Measurements from ENCODE around the gene SYK.
"Not testable (repeated sequence)": the region's sequence is repeated elsewhere in the genome, so short reads cannot be mapped to it uniquely, and the experiment has no call there.

The SYK gene

GRCh38 chr9:90882991-90883600 is 81.5 kb downstream of the SYK start:
- DNase-seq = no peak

DNA sequence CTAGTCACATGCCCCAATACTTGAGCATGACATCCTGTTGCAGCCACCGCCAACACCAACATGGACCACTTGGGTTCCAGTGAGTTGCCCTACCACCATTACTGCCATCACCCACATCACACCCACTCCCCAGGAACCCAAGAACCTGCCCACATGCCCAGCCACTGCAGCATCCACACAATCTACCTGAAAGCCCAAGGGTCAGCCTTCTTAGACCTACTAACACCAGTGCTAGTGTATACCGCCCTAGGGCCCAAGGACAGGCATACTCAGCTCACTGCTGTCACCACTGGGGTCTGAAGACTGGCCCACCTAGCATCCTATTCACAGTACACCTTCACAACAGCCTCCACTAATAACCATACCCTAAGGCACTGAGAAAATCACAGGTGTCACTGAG is 82.0 kb downstream of the SYK start:
- DNase-seq = no peak

- DNase-seq = no peak
Observed at GRCh38 chr9:90884178-90884577, 82.6 kb downstream of the SYK start.

DNA sequence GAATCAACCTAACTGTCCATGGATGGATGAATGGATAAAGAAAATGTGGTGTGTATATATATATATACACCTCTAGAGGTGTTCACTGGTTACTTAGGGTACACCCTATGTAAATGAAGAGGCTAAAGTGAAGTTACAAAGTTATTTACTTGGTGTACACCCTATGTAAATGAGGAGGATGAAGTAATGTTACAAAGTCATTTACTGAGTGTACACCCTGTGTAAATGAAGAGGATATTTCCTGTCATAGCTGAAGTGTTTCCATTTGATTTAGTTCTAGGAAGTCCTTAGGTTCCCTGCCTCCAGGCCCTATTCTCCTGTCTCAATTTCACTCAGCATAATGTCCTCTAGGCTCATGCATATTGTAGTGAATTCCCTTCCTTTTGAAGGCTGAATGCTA is 85.2 kb downstream of the SYK start:
- DNase-seq = not testable (repeated sequence)

DNA sequence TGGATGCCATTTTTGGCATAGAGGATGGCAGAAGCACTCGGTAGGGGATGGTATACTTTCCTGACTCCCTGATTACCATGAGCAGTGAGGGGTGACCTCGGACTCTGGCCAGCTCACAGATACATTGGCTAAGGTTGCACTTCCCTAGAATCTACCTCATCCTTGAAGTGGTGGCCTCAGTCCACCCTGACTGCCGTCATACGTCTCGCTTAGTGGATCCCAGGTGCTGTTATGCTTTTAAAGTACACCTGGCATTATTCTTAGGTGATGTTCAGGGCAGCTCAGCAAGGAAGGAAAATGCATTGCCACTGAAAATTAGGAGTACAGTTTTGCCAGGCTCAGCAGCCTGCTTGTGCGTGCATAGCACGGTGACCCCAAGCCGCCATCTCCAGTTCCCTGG is 87.3 kb downstream of the SYK start:
- DNase-seq = no peak

DNA sequence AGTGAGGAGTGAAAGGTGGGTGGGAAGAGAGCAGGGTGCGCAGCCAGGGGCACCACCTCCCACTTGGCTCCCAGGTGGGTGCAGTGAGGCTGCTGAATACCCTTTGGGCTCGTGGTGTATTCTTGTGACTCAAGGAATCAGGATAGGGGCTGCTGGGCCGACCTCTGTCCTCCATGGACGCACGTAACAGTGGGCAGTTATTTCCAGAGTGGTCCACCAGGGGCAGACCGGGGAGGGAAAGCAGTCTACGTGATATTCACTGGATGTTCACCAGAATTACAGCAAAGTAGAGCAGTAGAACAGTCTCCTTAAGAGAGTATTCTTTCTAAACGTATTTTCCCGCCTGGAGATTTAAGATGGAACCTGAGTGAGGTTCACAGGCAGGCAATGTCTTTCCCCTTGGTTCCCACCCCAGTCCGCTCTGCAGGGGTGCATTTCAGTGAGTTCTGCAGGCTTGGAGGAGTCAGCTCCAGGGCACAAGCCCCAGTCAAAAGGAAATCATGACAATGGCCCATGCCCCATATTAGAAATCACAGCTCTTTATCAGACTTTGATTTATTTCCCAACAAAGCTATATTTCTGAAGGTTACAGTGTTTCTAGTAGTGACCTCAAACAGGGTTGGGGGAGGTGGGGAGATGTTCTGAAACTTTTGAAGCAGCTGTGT is 88.7 kb downstream of the SYK start:
- DNase-seq = no peak

GRCh38 chr9:90891308-90892040 is 89.9 kb downstream of the SYK start:
- peak; percentile 79 for DNase-seq

GRCh38 chr9:90892918-90893317 is 91.3 kb downstream of the SYK start:
- no peak for DNase-seq

DNA sequence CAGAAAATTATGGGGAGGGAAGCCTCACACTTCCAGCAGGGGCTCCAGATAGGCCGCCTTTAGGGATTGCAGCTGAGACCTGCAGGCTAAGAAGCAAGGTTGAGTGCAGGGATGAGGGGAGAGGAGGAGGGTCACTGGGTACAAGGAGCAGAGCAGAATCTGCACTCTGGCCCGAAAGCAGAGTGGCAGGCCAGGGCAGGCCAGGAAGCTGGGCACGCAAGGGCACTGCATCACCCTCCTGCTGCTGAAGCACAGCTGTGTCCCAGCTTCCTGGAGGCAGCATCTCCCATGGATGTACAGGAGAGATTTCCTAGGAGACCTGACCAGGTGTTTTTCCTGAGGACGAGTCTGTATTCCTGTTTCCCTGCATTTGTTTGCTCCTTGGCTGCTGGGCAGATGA is 92.1 kb downstream of the SYK start:
- DNase-seq = no peak

DNA sequence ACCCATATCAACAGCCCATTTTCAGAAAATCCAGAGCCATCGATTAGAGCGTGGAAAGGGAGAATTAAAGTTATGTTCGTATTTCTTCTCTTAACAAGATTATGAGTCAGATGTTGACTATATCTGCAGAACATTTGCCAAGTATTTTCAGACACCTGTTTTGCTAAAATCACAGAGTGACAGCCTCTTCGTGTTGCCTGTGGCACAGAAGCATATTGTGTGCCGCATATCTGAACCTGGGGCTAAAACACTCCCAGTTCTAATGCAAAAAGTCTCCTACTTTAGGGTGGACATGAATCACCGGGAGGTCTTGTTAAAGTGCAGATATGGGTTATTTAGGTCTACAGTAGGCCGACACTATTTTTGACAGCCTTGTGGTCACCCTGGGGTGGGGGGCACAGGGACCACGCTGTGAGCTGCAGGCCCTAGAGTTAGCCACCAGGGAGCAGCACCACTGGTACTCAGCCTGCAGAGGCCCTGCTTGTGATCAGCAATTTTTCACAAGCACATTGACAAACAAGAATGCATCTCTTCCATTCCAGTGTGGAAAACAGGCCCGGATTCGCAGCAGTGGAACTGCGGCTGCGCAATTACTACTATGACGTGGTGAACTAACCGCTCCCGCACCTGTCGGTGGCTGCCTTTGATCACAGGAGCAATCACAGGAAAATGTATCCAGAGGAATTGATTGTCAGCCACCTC is 93.5 kb downstream of the SYK start:
- no peak for DNase-seq

DNA sequence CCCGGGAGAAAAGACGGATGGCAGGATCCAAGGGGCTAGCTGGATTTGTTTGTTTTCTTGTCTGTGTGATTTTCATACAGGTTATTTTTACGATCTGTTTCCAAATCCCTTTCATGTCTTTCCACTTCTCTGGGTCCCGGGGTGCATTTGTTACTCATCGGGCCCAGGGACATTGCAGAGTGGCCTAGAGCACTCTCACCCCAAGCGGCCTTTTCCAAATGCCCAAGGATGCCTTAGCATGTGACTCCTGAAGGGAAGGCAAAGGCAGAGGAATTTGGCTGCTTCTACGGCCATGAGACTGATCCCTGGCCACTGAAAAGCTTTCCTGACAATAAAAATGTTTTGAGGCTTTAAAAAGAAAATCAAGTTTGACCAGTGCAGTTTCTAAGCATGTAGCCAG is 94.2 kb downstream of the SYK start:
- DNase-seq = no peak

DNA sequence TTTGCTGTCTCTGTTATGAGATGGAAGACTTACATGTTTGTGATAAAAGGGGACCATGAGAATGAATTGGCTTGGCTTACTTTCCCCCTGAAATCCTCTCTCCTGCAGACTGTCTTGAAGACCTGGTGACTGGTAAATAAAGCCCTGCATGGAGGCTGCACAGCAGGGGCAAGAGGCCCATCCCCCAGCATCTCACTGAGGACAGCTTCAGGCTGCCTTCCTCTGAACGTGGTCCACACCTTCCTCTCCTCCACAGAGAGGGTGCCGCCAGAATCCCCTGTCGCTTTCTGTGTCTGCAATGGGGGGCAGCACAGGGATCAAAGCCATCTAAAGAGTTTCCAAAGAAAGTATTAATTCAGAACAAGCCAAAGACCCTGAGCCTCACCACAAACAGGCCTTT is 94.6 kb downstream of the SYK start:
- no peak for DNase-seq

- no peak for DNase-seq
Observed at GRCh38 chr9:90898228-90898627, 96.6 kb downstream of the SYK start.

- no peak for DNase-seq
Observed at GRCh38 chr9:90899287-90899686, 97.7 kb downstream of the SYK start.

DNA sequence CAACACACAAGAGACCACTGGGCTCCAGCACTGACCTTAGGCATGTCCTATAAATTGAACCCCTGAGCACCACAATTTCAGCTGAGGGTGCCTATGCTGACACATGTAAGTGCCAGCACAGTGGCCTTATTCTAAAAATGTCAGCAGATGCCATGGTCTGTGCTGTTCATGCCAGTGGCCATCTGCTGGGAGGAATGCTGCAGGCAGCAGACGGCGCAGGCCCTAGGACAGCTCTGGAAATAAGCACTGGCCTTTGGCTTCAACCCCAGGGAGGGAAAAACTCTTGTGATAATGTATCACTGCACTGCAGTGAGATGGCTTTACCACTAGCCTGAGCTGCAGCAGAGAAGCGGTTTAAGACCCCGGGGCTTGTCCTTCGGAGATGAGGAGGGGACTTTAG is 98.5 kb downstream of the SYK start:
- no peak for DNase-seq

DNA sequence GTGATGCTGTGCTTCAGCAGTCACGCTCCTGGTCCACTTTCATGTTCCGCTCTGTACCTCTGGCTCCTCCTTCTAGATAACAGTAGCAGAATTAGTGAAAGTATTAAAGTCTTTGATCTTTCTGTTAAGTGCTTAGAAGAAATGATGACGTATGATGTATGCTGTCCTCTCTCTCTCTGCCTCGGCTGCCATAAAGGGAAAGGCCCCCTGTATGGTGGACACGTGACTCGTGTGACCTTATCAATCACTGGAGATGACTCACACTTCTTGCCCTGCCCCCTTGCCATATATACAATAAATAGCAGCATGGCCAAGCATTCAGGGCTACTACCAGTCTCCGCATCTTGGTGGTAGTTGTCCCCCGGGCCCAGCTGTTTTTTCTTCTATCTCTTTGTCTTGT is 100.3 kb downstream of the SYK start:
- no peak for DNase-seq

- no peak for DNase-seq
Observed at GRCh38 chr9:90903766-90904424, 102.3 kb downstream of the SYK start.

DNA sequence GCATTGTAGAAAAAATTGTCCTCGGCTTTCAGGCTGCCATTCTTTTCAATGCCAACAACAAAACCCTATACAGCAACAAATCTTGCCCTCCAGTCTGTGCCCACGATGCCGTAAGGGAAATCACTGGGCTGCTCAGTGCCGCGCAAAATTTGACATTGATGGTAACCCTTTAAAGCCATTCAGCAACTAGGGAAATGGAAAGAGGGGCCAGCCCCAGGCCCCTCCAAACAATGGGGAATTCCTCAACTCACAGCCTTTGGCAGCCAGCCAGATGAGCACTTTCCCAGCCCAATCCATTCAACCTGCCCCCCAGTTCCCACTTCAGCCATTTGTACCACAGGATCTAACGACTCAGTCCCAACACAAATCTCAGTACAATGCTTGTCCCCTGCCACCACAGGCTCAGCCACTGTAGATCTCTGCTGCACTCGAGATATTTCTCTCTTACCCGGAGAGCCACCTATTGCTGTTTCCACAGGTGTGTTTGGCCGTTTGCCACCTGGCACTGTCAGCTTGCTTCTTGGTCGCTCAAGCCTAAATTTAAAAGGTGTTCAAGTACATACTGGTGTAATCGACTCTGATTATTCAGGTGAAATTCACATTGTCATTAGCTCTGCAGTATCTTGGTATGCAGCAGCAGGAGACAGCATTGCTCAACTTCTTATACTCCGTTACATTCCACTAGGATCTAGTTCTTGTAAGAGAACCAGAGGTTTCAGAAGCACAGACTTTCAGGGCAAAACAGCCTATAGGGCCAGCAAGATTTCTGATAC is 103.3 kb downstream of the SYK start:
- no peak for DNase-seq

DNA sequence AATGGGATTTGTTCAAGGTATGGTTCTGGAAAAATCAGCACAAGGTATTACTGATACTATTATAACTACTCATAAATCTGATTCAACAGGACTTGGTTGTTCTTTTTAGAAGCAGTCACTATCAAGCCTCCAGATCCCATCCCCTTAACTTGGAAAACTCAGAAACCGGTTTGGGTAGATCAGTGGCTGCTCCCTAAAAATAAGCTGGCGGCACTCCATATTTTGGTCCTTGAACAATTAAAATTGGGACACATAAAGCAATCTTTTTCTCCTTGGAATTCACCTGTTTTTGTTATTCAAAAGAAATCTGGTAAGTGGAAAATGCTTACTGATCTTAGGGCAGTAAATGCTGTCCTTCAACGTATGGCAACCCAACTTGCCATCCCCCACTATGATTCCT is 104.2 kb downstream of the SYK start:
- no peak for DNase-seq

DNA sequence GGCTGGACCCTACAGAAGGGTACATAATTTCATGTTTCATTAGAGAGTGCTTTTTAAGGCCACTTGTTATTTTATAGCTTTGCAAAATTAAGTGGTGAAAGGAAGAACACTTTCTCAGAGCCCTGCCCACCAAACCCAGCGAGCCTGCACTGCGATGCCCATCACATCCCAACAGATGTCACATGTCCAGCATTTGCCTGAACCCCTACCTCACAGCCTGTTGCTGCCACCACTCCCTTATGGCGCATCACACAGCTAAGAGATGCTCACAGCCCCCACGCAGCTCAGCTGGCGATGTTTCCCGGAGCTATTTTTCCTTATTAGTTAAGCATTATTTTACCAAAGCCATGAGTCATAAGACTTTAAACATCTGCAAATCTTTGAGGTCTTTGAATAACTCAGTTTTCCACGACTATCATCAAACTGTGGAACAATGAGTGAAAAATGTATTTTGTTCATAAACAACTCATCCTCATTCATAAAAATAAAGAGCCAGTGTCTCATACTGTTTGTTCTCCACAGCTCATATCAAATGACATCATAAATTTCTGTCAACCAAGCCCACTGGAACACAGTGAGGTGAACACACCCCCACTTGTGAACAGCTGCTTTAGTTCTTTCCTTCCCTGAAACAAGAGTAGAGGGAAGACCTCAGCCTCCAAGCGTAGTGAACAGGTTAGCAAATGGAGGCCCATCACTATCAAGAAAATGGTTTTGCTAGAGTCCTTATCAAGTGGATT is 104.9 kb downstream of the SYK start:
- no peak for DNase-seq

DNA sequence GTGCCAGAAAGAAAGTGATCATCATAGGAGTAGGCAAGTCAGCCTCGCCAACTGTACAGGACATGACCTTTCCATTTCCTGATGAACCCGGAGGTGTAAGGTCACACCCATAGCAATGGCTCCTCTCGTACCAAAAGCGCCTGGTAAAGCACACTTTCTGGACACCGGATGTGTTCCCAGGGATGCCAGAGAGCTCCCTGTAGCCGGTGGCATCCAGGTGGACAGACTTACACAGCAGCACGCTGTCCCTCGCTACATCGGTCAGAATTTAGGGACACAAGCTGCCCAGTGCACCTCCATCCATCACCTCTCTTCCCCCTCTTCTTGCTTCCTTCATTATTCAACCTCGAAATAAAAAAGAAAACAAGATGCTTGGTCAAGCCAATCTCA is 105.4 kb downstream of the SYK start:
- no peak for DNase-seq

GRCh38 chr9:90907790-90908189 is 106.2 kb downstream of the SYK start:
- DNase-seq = no peak
